ENCODE data around the gene MAP3K5.

- TF ChIP-seq CBX8 (IDR thresholded peaks at IDR 0.05; ENCODE audit: borderline replicate concordance, low read depth, low read length) (no peak), JUN (IDR thresholded peaks at IDR 0.05; ENCODE audit: low read depth, low read length) (no peak), ATF3 (IDR thresholded peaks at IDR 0.05; ENCODE audit: insufficient read depth, low read depth, low read length) (no peak), CTCF (IDR thresholded peaks at IDR 0.05; ENCODE audit: control extremely low read depth in 1 of 3, insufficient read depth in 1 of 3, low read depth in 1 of 3, low read length in 3 of 3) (no peak), NRF1 (IDR thresholded peaks at IDR 0.05; ENCODE audit: low read depth, low read length) (no peak), PHF8 (conservative IDR thresholded peaks at IDR 0.05; ENCODE audit: low read depth, low read length) (no peak), EP300 (IDR thresholded peaks at IDR 0.05; ENCODE audit: borderline replicate concordance in 1 of 2, low read depth in 2 of 2, low read length in 2 of 2) (no peak), POLR2A (IDR thresholded peaks at IDR 0.05; ENCODE audit: control extremely low read depth in 1 of 2, low read depth in 2 of 2, low read length in 2 of 2) (no peak), CBX5 (IDR thresholded peaks at IDR 0.05; ENCODE audit: low read depth, low read length) (no peak)
Measured at GRCh38 chr6:136592930-136593673, 199.2 kb downstream of the MAP3K5 start.

Data from H1 (cell line).